RWPE2 (cell line): ENCODE results near the gene VPS8.
"Not testable (repeated sequence)": the region's sequence is repeated elsewhere in the genome, so short reads cannot be mapped to it uniquely, and the experiment has no call there.

Experiments
- ATAC-seq: fragments of 200-7000 bp; cut with Tn5 transposase; 3 replicates; pipeline ENCODE4 v1.9.1; 2021; ENCODE audit warnings: low read depth
- DNase-seq: peaks from one replicate; pipeline ENCODE4 v3.0.0-alpha.2; 2020; ENCODE audit warnings: low spot score
- H3K27ac ChIP-seq: fragments of 450-650 bp; 2 replicates; pipeline ENCODE4 v1.5.1; 2017; ENCODE audit warnings: mild to moderate bottlenecking; ENCODE audit not compliant: poor library complexity, severe bottlenecking
- H3K27me3 ChIP-seq: fragments of 250-450 bp; sonication (Bioruptor Pico); 2 replicates; pipeline ENCODE4 v1.5.1; 2021; ENCODE audit warnings: mild to moderate bottlenecking, moderate library complexity; ENCODE audit not compliant: insufficient read depth, poor library complexity, severe bottlenecking
- H3K36me3 ChIP-seq: fragments of 250-450 bp; sonication (Bioruptor Pico); 2 replicates; pipeline ENCODE4 v1.5.1; 2020; ENCODE audit warnings: low read depth, mild to moderate bottlenecking, moderate library complexity
- H3K4me1 ChIP-seq: fragments of 250-450 bp; sonication (Bioruptor Pico); 2 replicates; pipeline ENCODE4 v1.5.1; 2021; ENCODE audit warnings: mild to moderate bottlenecking, moderate library complexity; ENCODE audit not compliant: insufficient read depth, poor library complexity, severe bottlenecking
- H3K4me3 ChIP-seq: fragments of 250-450 bp; sonication (Bioruptor Pico); 2 replicates; pipeline ENCODE4 v1.5.1; 2021; ENCODE audit warnings: mild to moderate bottlenecking, moderate library complexity; ENCODE audit not compliant: severe bottlenecking
- H3K9me3 ChIP-seq: fragments of 250-450 bp; sonication (Bioruptor Pico); 2 replicates; pipeline ENCODE4 v1.5.1; 2021; ENCODE audit warnings: mild to moderate bottlenecking, moderate library complexity; ENCODE audit not compliant: severe bottlenecking
- CTCF ChIP-seq: fragments of 450-650 bp; IDR thresholded peaks from one replicate; pipeline ENCODE4 v1.5.1; 2017; ENCODE audit warnings: mild to moderate bottlenecking, moderate library complexity; ENCODE audit not compliant: poor library complexity, severe bottlenecking

The VPS8 gene

GRCh38 chr3:184953401-184953800 is 141.4 kb downstream of the VPS8 start:
- DNase-seq: no peak
- Histone ChIP-seq H3K27ac (no peak overlapping the region), H3K36me3 (peaks cover 3% of the 10 kb centered on the region; the same call in 1 of the 2 replicates), H3K27me3 (no peaks in the 10 kb centered on the region), H3K4me3 (no peak overlapping the region), H3K4me1 (no peaks in the 10 kb centered on the region), H3K9me3 (no peaks in the 10 kb centered on the region)
- TF ChIP-seq CTCF: no peak
- ATAC-seq: no peak

- DNase-seq: no peak
- Histone ChIP-seq H3K27ac (no peak overlapping the region), H3K4me1 (no peaks in the 10 kb centered on the region), H3K36me3 (peaks cover 3% of the 10 kb centered on the region; the same call in 1 of the 2 replicates), H3K27me3 (no peaks in the 10 kb centered on the region), H3K4me3 (no peak overlapping the region), H3K9me3 (no peaks in the 10 kb centered on the region)
- ATAC-seq: no peak
- no peak for TF ChIP-seq CTCF
Observed at GRCh38 chr3:184954251-184954650, 142.3 kb downstream of the VPS8 start.

- H3K4me1 ChIP-seq, H3K36me3 ChIP-seq, H3K4me3 ChIP-seq, ATAC-seq, DNase-seq, H3K27ac ChIP-seq, H3K9me3 ChIP-seq, H3K27me3 ChIP-seq: not testable (repeated sequence)
Observed at GRCh38 chr3:184954851-184955250, 142.9 kb downstream of the VPS8 start.

- no peaks in the 10 kb centered on the region for H3K9me3 ChIP-seq
- H3K27ac ChIP-seq: no peak overlapping the region
- H3K36me3 ChIP-seq: peaks cover 13% of the 10 kb centered on the region
- no peaks in the 10 kb centered on the region for H3K27me3 ChIP-seq
- DNase-seq (no peak), ATAC-seq (no peak)
- no peak overlapping the region for H3K4me3 ChIP-seq
- TF ChIP-seq CTCF: no peak
- no peaks in the 10 kb centered on the region for H3K4me1 ChIP-seq
Observed at GRCh38 chr3:184965639-184966430, 153.9 kb downstream of the VPS8 start.

- no peak for DNase-seq
Observed at GRCh38 chr3:184968115-184968514, 156.1 kb downstream of the VPS8 start.

More at GRCh38 chr3:184968115-184968514, 156.1 kb downstream of the VPS8 start:
- Histone ChIP-seq H3K27me3 (no peaks in the 10 kb centered on the region), H3K27ac (no peak overlapping the region), H3K36me3 (peaks cover 9% of the 10 kb centered on the region), H3K4me3 (no peak overlapping the region), H3K4me1 (no peaks in the 10 kb centered on the region), H3K9me3 (no peaks in the 10 kb centered on the region)
- no peak for ATAC-seq
- no peak for TF ChIP-seq CTCF
